CD14-positive monocyte (primary cell): ENCODE measurements around the gene DNAH1. TPM values are rescaled to one million over a fixed set of nuclear protein-coding genes. Genes with fewer than 3 reads are reported as not detected.

ENCODE experiments used
- DNase-seq, 3 donors: peaks; one replicate each; pipeline ENCODE4 v3.0.0-alpha.2; 2011 to 2022
- H2AFZ ChIP-seq: 2 replicates; pipeline ENCODE4 v1.6.0; 2012; ENCODE audit warnings: mild to moderate bottlenecking, low read depth, low read length, inconsistent platforms; ENCODE audit not compliant: insufficient read depth, poor library complexity, severe bottlenecking
- H3K27ac ChIP-seq, 2 donors: 1 replicate in 1 of 2; 2 replicates in 1 of 2; pipeline ENCODE4 v1.5.1; 2012 to 2013; ENCODE audit warnings: low read length in 2 of 2, control low read depth in 1 of 2, inconsistent platforms in 1 of 2, low read depth in 1 of 2, mild to moderate bottlenecking in 1 of 2
- H3K27me3 ChIP-seq, 2 donors: one replicate each; pipeline versions ENCODE4 v1.6.0 to v1.6.1; 2011 to 2013; ENCODE audit warnings: low read length in 2 of 2; ENCODE audit not compliant: control insufficient read depth in 2 of 2, insufficient read depth in 2 of 2
- H3K36me3 ChIP-seq, 2 donors: replicated peaks in 1 of 2; 1 replicate in 1 of 2; 2 replicates in 1 of 2; pipeline versions ENCODE4 v1.5.1 to v1.6.1; 2012 to 2013; ENCODE audit warnings: low read length in 2 of 2, control low read depth in 1 of 2, inconsistent platforms in 1 of 2, mild to moderate bottlenecking in 1 of 2; ENCODE audit not compliant: insufficient read depth in 2 of 2, control insufficient read depth in 1 of 2
- H3K4me1 ChIP-seq, 2 donors: 1 replicate in 1 of 2; 2 replicates in 1 of 2; pipeline versions ENCODE4 v1.5.1 to v1.6.1; 2012 to 2013; ENCODE audit warnings: low read length in 2 of 2, control low read depth in 1 of 2, inconsistent platforms in 1 of 2, mild to moderate bottlenecking in 1 of 2, moderate library complexity in 1 of 2; ENCODE audit not compliant: insufficient read depth in 2 of 2, control insufficient read depth in 1 of 2
- H3K4me2 ChIP-seq: replicated peaks from 2 replicates; pipeline ENCODE3; 2012; ENCODE audit warnings: low read length, moderate library complexity, mild to moderate bottlenecking; ENCODE audit not compliant: poor library complexity, severe bottlenecking; ENCODE audit errors: extremely low read depth
- H3K4me3 ChIP-seq, 3 experiments: fragments of 200-600 bp in 1 of 3; sonication (generic) in 1 of 3; replicated peaks in 1 of 3; 1 replicate in 2 of 3; 2 replicates in 1 of 3; pipeline ENCODE4 v1.5.1; 2011 to 2013; ENCODE audit warnings: low read length in 3 of 3, mild to moderate bottlenecking in 3 of 3, control low read depth in 2 of 3, low read depth in 2 of 3, inconsistent platforms in 1 of 3, moderate library complexity in 1 of 3
- H3K79me2 ChIP-seq: 2 replicates; pipeline ENCODE4 v1.6.0; 2012; ENCODE audit warnings: mild to moderate bottlenecking, control low read depth, inconsistent platforms, low read length, moderate library complexity; ENCODE audit not compliant: insufficient read depth
- H3K9ac ChIP-seq: 2 replicates; pipeline ENCODE4 v1.6.0; 2017; ENCODE audit warnings: low read length, mild to moderate bottlenecking; ENCODE audit not compliant: insufficient read depth, poor library complexity, severe bottlenecking
- H3K9me3 ChIP-seq, 2 donors: replicated peaks in 1 of 2; 1 replicate in 1 of 2; 2 replicates in 1 of 2; pipeline versions ENCODE4 v1.5.1 to v1.6.1; 2012 to 2013; ENCODE audit warnings: low read length in 2 of 2, control low read depth in 1 of 2; ENCODE audit not compliant: control insufficient read depth in 1 of 2, insufficient read depth in 1 of 2
- H4K20me1 ChIP-seq: 2 replicates; pipeline ENCODE4 v1.6.0; 2012; ENCODE audit warnings: mild to moderate bottlenecking, low read length, control low read depth, moderate library complexity; ENCODE audit not compliant: insufficient read depth
- H3K27ac Mint-ChIP-seq, 7 donors: one replicate each; pipeline ENCODE4 v1.8.0; 2020; ENCODE audit warnings: mild to moderate bottlenecking in 7 of 7, mixed read lengths in 7 of 7, moderate library complexity in 6 of 7, inconsistent platforms in 2 of 7
- H3K27me3 Mint-ChIP-seq, 3 donors: one replicate each; pipeline ENCODE4 v1.8.0; 2021 to 2022; ENCODE audit warnings: low read depth in 3 of 3, mild to moderate bottlenecking in 3 of 3, mixed read lengths in 3 of 3, moderate library complexity in 3 of 3, inconsistent platforms in 1 of 3
- H3K36me3 Mint-ChIP-seq, 2 donors: one replicate each; pipeline ENCODE4 v1.8.0; 2020; ENCODE audit warnings: mixed read lengths in 2 of 2, inconsistent platforms in 1 of 2, mild to moderate bottlenecking in 1 of 2
- H3K4me1 Mint-ChIP-seq: one replicate; pipeline ENCODE4 v1.8.0; 2020; ENCODE audit warnings: mild to moderate bottlenecking, mixed read lengths
- H3K4me3 Mint-ChIP-seq, 2 donors: one replicate each; pipeline ENCODE4 v1.8.0; 2020; ENCODE audit warnings: mild to moderate bottlenecking in 2 of 2, mixed read lengths in 2 of 2, moderate library complexity in 1 of 2
- H3K9me3 Mint-ChIP-seq, 7 donors: one replicate each; pipeline ENCODE4 v1.8.0; 2020 to 2022; ENCODE audit warnings: mixed read lengths in 7 of 7, mild to moderate bottlenecking in 6 of 7, moderate library complexity in 6 of 7, inconsistent platforms in 2 of 7
- WGBS: methylation state at CpG from one replicate; pipeline ENCODE4 v1.1.5; 2013; ENCODE audit warnings: missing lambda C conversion rate; ENCODE audit not compliant: insufficient coverage; 5-methylcytosine and 5-hydroxymethylcytosine counted together
- intact Hi-C, 2 donors: fragments of 100-400 bp; cut with micrococcal nuclease; formaldehyde crosslinking; loops; one replicate each; pipeline versions ENCODE4 v1.15.0 to v1.15.1; 2023
- polyA plus RNA-seq, 3 donors: library from polyadenylated mRNA; depleted of rRNA in 1 of 3; unstranded in 2 of 3; stranded (reverse) in 1 of 3; fragments of 300-500 nt in 2 of 3; fragments of >200 nt in 1 of 3; fragmentation: Illumina TruSeq in 2 of 3; gene quantifications; 1 replicate in 2 of 3; 2 replicates in 1 of 3; pipeline ENCODE4 v1.2.3, GENCODE V29; 2012 to 2021
- TF ChIP-seq, protein P1 (sequence below): fragments of 200-600 bp; IDR thresholded peaks from one replicate; pipeline ENCODE4 v1.8.0; 2022; ENCODE audit warnings: antibody characterized with exemption, mild to moderate bottlenecking

The DNAH1 gene
- polyA plus RNA-seq, 3 donors: 0.15 to 47.0 (median 0.25) TPM

DNA sequence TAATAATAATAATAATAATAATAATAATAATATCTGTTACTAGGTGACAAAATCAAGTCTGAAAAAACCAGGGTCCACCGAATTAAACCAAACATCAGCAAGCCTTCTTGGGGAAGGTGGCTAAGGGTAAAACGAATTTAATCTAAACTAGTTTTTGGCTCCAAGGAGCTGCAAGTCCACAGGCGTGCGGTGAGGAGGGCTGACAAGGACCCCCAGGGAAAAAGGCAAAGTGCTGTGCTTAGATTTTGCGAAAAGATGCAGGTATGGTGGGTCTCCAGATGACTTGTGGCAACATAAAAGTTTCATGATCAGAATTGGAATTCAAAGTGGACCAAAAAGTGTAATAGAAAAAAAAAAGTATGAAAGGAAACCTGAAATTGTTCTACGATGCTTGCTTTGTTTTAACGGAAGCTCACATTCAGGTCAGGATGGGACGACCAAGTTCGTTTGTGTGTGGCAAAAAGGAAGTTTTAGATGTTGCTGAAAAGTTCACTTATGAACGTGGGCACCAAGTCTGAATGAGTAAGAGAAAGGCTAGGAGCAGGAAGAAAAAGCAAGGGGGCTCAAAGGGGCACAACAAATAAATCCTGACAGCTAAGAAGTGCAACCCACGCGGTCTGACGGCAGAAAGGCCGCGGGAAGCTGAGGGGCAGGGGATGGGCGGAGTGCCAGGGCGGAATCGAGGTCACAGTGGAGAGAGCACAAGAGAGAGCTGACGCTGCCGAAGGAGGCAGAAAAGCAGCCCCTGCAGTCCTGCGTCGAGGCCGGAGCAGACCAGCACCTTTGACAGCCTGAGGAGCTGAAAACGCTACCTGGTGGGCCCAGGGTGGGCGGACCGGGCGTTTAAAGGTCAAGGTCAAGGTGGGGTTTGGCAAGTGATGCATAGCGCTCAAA, 38.8 kb upstream of the DNAH1 start:
- H4K20me1 ChIP-seq: peaks cover 52% of the 10 kb centered on the region
- H3K9me3 ChIP-seq: no peaks in the 10 kb centered on the region
- H3K79me2 ChIP-seq: peaks cover 72% of the 10 kb centered on the region
- DNase-seq: peak in 2 of 3 donors; percentile 30 to 31
- WGBS: 1% methylated on average over 22 of the region's 28 CpGs
- peaks cover 12 to 31% of the 10 kb centered on the region in 2 donors for H3K36me3 ChIP-seq
- TF ChIP-seq, protein P1, sequence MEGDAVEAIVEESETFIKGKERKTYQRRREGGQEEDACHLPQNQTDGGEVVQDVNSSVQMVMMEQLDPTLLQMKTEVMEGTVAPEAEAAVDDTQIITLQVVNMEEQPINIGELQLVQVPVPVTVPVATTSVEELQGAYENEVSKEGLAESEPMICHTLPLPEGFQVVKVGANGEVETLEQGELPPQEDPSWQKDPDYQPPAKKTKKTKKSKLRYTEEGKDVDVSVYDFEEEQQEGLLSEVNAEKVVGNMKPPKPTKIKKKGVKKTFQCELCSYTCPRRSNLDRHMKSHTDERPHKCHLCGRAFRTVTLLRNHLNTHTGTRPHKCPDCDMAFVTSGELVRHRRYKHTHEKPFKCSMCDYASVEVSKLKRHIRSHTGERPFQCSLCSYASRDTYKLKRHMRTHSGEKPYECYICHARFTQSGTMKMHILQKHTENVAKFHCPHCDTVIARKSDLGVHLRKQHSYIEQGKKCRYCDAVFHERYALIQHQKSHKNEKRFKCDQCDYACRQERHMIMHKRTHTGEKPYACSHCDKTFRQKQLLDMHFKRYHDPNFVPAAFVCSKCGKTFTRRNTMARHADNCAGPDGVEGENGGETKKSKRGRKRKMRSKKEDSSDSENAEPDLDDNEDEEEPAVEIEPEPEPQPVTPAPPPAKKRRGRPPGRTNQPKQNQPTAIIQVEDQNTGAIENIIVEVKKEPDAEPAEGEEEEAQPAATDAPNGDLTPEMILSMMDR: no peak
- peaks cover 28 to 54% of the 10 kb centered on the region in 2 donors for H3K4me1 ChIP-seq
- Mint-ChIP-seq H3K36me3 (peaks cover 21 to 44% of the 10 kb centered on the region in 2 donors), H3K4me3 (peak overlapping the region; percentile 98 to 100), H3K27me3 (peaks cover 0 to 4% (median 0%) of the 10 kb centered on the region in 3 donors), H3K4me1 (peaks cover 58% of the 10 kb centered on the region), H3K9me3 (no peaks in the 10 kb centered on the region), H3K27ac (peak overlapping the region; percentile 95 to 99 (median 97))
- H3K9ac ChIP-seq: peak overlapping the region; percentile 83
- H3K4me2 ChIP-seq: peak overlapping the region; percentile 97
- intact Hi-C loops: loop anchor here (5.0 kb wide), 1 partner anchor 35 kb away; no protein-coding TSS in a partner anchor
- peak overlapping the region; percentile 93 to 97 for H3K27ac ChIP-seq
- peak overlapping the region; percentile 74 to 97 (median 89) for H3K4me3 ChIP-seq
- no peak overlapping the region for H2AFZ ChIP-seq
- no peaks in the 10 kb centered on the region for H3K27me3 ChIP-seq

DNA sequence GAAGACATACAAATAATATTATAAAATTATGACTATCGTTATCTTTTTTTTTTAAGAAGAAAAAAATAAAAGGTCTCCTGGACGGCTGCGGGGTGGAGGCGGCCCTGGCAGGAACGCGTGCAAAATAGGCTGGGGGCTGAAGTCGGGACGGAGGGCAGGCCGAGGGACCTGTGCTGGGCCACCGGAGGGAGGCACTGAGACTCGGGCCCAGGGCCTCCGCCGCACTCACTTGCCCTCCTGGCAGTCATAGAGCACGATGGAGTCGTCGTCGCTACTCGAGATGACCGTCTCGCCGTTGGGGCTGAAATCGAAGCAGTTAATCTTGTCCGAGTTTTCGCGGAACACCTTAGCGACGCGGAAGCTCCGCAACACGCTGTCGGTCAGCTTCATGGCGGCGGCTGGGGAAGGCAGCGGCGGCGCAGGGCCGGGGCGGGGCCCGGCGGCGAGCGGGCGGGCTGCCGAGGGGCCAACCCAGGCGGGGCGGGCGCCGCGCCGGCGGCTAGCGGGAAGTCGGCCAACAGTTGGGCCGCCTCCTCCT, 38.1 kb upstream of the DNAH1 start:
- DNase-seq: peak; percentile 52 to 67 (median 58)
- H3K27me3 ChIP-seq: no peaks in the 10 kb centered on the region
- H3K9me3 ChIP-seq: no peaks in the 10 kb centered on the region
- Mint-ChIP-seq H3K27me3 (peaks cover 0 to 4% (median 0%) of the 10 kb centered on the region in 3 donors), H3K4me1 (peaks cover 52% of the 10 kb centered on the region), H3K27ac (peak overlapping the region; percentile 94 to 100 (median 99)), H3K4me3 (peak overlapping the region; percentile 98 to 100), H3K9me3 (no peaks in the 10 kb centered on the region), H3K36me3 (peaks cover 16 to 36% of the 10 kb centered on the region in 2 donors)
- H3K4me1 ChIP-seq: peaks cover 28 to 46% of the 10 kb centered on the region in 2 donors
- H3K79me2 ChIP-seq: peaks cover 65% of the 10 kb centered on the region
- H4K20me1 ChIP-seq: peaks cover 45% of the 10 kb centered on the region
- peak overlapping the region; percentile 74 to 97 (median 89) for H3K4me3 ChIP-seq
- H3K27ac ChIP-seq: peak overlapping the region; percentile 93 to 97
- intact Hi-C loops: loop anchor here (5.0 kb wide), 1 partner anchor 36 kb away; no protein-coding TSS in a partner anchor
- H3K36me3 ChIP-seq: peaks cover 6 to 25% of the 10 kb centered on the region in 2 donors
- H2AFZ ChIP-seq: peak overlapping the region; percentile 78
- WGBS: under 1% methylated on average over 53 of the region's 54 CpGs
- H3K9ac ChIP-seq: peak overlapping the region; percentile 83
- peak overlapping the region; percentile 97 for H3K4me2 ChIP-seq
- TF ChIP-seq, protein P1: peak; percentile 52
